Breast epithelium (tissue), 3 donors: ENCODE data around the gene FMN1.

Experiments
- POLR2AphosphoS5 ChIP-seq, 3 donors: sonication (generic); formaldehyde crosslinking; IDR thresholded peaks; one replicate each; pipeline ENCODE4 v1.6.1; 2017; ENCODE audit warnings: antibody characterized with exemption in 3 of 3
- TF ChIP-seq, protein P1 (sequence below), 3 donors: fragments of 450-650 bp; IDR thresholded peaks; one replicate each; pipeline ENCODE4 v1.5.1; 2016 to 2017; ENCODE audit warnings: antibody characterized with exemption in 3 of 3, mild to moderate bottlenecking in 3 of 3, moderate library complexity in 3 of 3

DNA sequence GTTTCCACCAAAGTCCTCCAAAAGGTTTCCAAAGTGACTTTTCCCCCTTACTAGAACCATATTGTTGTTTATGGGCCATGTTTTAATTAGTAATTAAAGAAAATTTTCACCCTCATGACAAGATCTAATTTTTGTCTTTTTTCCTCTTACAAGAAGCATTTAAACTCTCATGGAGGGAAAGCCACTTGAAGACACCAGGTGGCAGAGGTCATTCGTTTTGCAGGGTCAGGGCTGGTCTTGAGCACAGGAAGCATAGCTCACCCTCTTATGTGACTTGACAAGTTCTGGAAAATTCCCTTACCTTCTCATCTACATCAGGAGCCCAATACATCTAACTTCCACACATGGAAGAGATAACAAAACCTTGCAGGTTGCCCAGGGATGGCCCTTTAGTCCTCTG, 313.0 kb downstream of the FMN1 start:
- TF ChIP-seq POLR2AphosphoS5 (IDR thresholded peaks at IDR 0.05) = no peak
- TF ChIP-seq, protein P1, sequence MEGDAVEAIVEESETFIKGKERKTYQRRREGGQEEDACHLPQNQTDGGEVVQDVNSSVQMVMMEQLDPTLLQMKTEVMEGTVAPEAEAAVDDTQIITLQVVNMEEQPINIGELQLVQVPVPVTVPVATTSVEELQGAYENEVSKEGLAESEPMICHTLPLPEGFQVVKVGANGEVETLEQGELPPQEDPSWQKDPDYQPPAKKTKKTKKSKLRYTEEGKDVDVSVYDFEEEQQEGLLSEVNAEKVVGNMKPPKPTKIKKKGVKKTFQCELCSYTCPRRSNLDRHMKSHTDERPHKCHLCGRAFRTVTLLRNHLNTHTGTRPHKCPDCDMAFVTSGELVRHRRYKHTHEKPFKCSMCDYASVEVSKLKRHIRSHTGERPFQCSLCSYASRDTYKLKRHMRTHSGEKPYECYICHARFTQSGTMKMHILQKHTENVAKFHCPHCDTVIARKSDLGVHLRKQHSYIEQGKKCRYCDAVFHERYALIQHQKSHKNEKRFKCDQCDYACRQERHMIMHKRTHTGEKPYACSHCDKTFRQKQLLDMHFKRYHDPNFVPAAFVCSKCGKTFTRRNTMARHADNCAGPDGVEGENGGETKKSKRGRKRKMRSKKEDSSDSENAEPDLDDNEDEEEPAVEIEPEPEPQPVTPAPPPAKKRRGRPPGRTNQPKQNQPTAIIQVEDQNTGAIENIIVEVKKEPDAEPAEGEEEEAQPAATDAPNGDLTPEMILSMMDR (IDR thresholded peaks at IDR 0.05) = no peak
